Measurements from ENCODE around the gene DCAF16. TPM values are rescaled to one million over a fixed set of nuclear protein-coding genes. Genes with fewer than 3 reads are reported as not detected.

The DCAF16 gene
- total and polyA plus RNA-seq, 10 of the 15 experiments (the other 5 are each of a cell fraction or from before 2014, with no cell fraction given): 5.8 to 48.6 (median 26.0) TPM

GRCh38 chr4:17859793-17860406 is 49.3 kb upstream of the DCAF16 start (continued):
- TF ChIP-seq ZNF592 (IDR thresholded peaks at IDR 0.05): no peak

GRCh38 chr4:17854036-17854435 is 43.5 kb upstream of the DCAF16 start:
- H3K27ac ChIP-seq (ENCODE audit: control insufficient read depth, insufficient read depth): no peak overlapping the region
- WGBS (ENCODE audit: insufficient coverage, insufficient replicate concordance, low lambda C conversion rate, missing lambda C conversion rate): 77% methylated on average over 3 of the region's 3 CpGs
- H3K9ac ChIP-seq (ENCODE audit: control insufficient read depth, insufficient read depth, low read length): no peak overlapping the region
- ATAC-seq (no peak), FAIRE-seq (no peak), DNase-seq (ENCODE audit: low read depth, low spot score) (no peak)
- ChIA-PET RAD21 (ENCODE audit: unreplicated experiment) (no interaction called here), CTCF (interaction anchor here (1.6 kb wide), 1 partner anchor 513 kb away, joined by 4 read pairs; no protein-coding TSS in a partner anchor), POLR2A (no interaction called here), SMC1A (ENCODE audit: uncharacterized antibody, unreplicated experiment) (interaction anchor here (1.0 to 1.2 kb wide), 2 partner anchors 12 to 18 kb away, joined by 3 read pairs; no protein-coding TSS in a partner anchor)
- TF ChIP-seq RBBP5 (conservative IDR thresholded peaks at IDR 0.05) (no peak), ZNF592 (IDR thresholded peaks at IDR 0.05) (no peak)
- H2AFZ ChIP-seq (ENCODE audit: control insufficient read depth, low read depth, low read length): no peak overlapping the region
- no TSS peak for BruUV-seq (replicated peaks)
- no peaks in the 10 kb centered on the region for H4K20me1 ChIP-seq (ENCODE audit: control insufficient read depth, insufficient read depth)
- H3K27me3 ChIP-seq (replicated peaks in 1 of 2; ENCODE audit: control insufficient read depth in 2 of 2, insufficient read depth in 2 of 2, low read length in 1 of 2): no peaks in the 10 kb centered on the region
- H3K79me2 ChIP-seq (ENCODE audit: control insufficient read depth, insufficient read depth, low read length): no peaks in the 10 kb centered on the region
- H3K4me1 ChIP-seq (ENCODE audit: control insufficient read depth, insufficient read depth, low read length): no peaks in the 10 kb centered on the region
- intact Hi-C loops (cut with micrococcal nuclease; ENCODE audit: unreplicated experiment): no loop called here
- no peak overlapping the region for H3K4me3 ChIP-seq
- no peaks in the 10 kb centered on the region for H3K36me3 ChIP-seq (ENCODE audit: control insufficient read depth in 2 of 2, insufficient read depth in 2 of 2, low read length in 1 of 2)
- in situ Hi-C loops (cut with MboI): no loop called here
- no peak overlapping the region for H3K4me2 ChIP-seq (ENCODE audit: control insufficient read depth, insufficient read depth)
- no peaks in the 10 kb centered on the region for H3K9me3 ChIP-seq (replicated peaks; ENCODE audit: control insufficient read depth, insufficient read depth, low read length)

Measured in GM12878 (cell line).